ENCODE results near the gene ELOVL5. TPM values are rescaled to one million over a fixed set of nuclear protein-coding genes. Genes with fewer than 3 reads are reported as not detected.

The ELOVL5 gene
- total RNA-seq, 6 experiments from 2014 or later: 82.0 to 104 (median 89.1) TPM

- Mint-ChIP-seq H3K36me3 (ENCODE audit: low read depth) (peaks cover 31% of the 10 kb centered on the region), H3K27ac (no peak overlapping the region), H3K4me1 (ENCODE audit: low read depth) (peaks cover 33% of the 10 kb centered on the region), H3K4me3 (no peak overlapping the region), H3K27me3 (ENCODE audit: insufficient read depth) (peaks cover 4% of the 10 kb centered on the region), H3K9me3 (no peaks in the 10 kb centered on the region)
- TF ChIP-seq CTCF (IDR thresholded peaks at IDR 0.05): no peak
- no peak for DNase-seq
Observed at GRCh38 chr6:53280207-53280606, 68.5 kb downstream of the ELOVL5 start.

- Mint-ChIP-seq H3K27ac (no peak overlapping the region), H3K9me3 (no peaks in the 10 kb centered on the region), H3K27me3 (ENCODE audit: insufficient read depth) (peaks cover 4% of the 10 kb centered on the region), H3K4me1 (ENCODE audit: low read depth) (peaks cover 30% of the 10 kb centered on the region), H3K36me3 (ENCODE audit: low read depth) (peaks cover 37% of the 10 kb centered on the region), H3K4me3 (no peak overlapping the region)
- TF ChIP-seq CTCF (IDR thresholded peaks at IDR 0.05): no peak
- DNase-seq: no peak
Observed at GRCh38 chr6:53279293-53279692, 69.5 kb downstream of the ELOVL5 start.

- DNase-seq: no peak
- H3K4me3 Mint-ChIP-seq: no peak overlapping the region
- H3K27me3 Mint-ChIP-seq (ENCODE audit: insufficient read depth): peaks cover 4% of the 10 kb centered on the region
- H3K9me3 Mint-ChIP-seq: no peaks in the 10 kb centered on the region
- H3K36me3 Mint-ChIP-seq (ENCODE audit: low read depth): peaks cover 32% of the 10 kb centered on the region
- no peak for TF ChIP-seq CTCF (IDR thresholded peaks at IDR 0.05)
- no peak overlapping the region for H3K27ac Mint-ChIP-seq
- peaks cover 9% of the 10 kb centered on the region; the same call in 1 of the 2 replicates for H3K4me1 Mint-ChIP-seq (ENCODE audit: low read depth)
Observed at GRCh38 chr6:53273370-53273769, 75.4 kb downstream of the ELOVL5 start.

GRCh38 chr6:53269827-53270226 is 78.9 kb downstream of the ELOVL5 start:
- no peaks in the 10 kb centered on the region; the same call in 1 of the 2 replicates for H3K27me3 Mint-ChIP-seq (ENCODE audit: insufficient read depth)
- H3K9me3 Mint-ChIP-seq: no peaks in the 10 kb centered on the region
- TF ChIP-seq CTCF (IDR thresholded peaks at IDR 0.05): no peak
- peaks cover 2% of the 10 kb centered on the region for H3K4me1 Mint-ChIP-seq (ENCODE audit: low read depth)
- no peak overlapping the region for H3K4me3 Mint-ChIP-seq
- DNase-seq: no peak
- no peak overlapping the region for H3K27ac Mint-ChIP-seq
- H3K36me3 Mint-ChIP-seq (ENCODE audit: low read depth): peaks cover 36% of the 10 kb centered on the region

GRCh38 chr6:53268858-53269608 is 79.7 kb downstream of the ELOVL5 start:
- no peak overlapping the region for H3K27ac Mint-ChIP-seq
- H3K4me1 Mint-ChIP-seq (ENCODE audit: low read depth): peaks cover 10% of the 10 kb centered on the region
- no peak for TF ChIP-seq CTCF (IDR thresholded peaks at IDR 0.05)
- no peaks in the 10 kb centered on the region; the same call in 1 of the 2 replicates for H3K27me3 Mint-ChIP-seq (ENCODE audit: insufficient read depth)
- DNase-seq: no peak
- H3K36me3 Mint-ChIP-seq (ENCODE audit: low read depth): peaks cover 31% of the 10 kb centered on the region
- no peak overlapping the region for H3K4me3 Mint-ChIP-seq
- H3K9me3 Mint-ChIP-seq: no peaks in the 10 kb centered on the region

Data from HFFc6 (cell line).